GM12801 (cell line): ENCODE results near the gene APP.

Experiments used
- CTCF ChIP-seq: IDR thresholded peaks from one replicate; pipeline ENCODE4 v1.5.1; 2011; ENCODE audit warnings: control low read depth; ENCODE audit not compliant: insufficient read length; ENCODE audit errors: extremely low read depth

Gene APP

GRCh38 chr21:25965951-25966707, 204.4 kb downstream of the APP start:
- no peak for TF ChIP-seq CTCF

DNA sequence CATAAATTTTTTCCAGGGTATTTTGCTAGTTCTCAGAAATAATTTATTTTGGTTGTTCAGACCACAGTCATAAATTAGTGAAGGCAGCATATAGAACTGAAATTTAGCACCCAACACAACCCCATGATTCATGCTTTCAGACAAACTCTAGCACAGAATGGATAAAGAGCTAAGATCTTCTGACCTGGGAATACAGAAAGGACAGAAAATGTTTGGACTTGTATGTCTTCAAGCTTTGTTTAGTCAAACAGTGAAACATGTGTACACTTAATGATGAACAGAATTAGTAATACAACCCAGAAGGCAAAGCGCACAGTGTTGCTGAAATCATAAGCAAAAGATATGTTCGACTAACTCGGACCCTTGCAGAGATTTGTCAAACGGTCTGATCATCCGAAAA, 205.6 kb downstream of the APP start:
- no peak for TF ChIP-seq CTCF

DNA sequence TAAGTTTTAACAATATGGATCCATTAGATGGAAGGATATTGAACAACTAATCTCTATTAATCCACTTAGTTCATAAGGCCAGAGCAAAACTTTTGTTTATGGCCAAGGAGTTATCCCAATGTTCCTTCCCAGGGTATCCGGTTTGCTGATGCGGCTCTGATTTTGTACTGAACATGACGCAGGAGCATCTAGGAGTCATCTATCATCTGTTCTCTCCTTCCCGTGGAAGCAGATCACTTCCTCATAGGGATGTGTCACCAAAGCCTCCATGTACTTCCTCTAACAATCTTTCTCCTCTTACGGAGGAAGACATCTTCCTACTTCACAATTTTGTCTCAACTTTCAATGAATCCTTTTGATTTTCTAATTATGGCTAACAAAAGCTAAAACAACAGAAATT, 206.6 kb downstream of the APP start:
- TF ChIP-seq CTCF = no peak

- no peak for TF ChIP-seq CTCF
These were observed 207.4 kb downstream of the APP start for GRCh38 chr21:25963181-25963580.

DNA sequence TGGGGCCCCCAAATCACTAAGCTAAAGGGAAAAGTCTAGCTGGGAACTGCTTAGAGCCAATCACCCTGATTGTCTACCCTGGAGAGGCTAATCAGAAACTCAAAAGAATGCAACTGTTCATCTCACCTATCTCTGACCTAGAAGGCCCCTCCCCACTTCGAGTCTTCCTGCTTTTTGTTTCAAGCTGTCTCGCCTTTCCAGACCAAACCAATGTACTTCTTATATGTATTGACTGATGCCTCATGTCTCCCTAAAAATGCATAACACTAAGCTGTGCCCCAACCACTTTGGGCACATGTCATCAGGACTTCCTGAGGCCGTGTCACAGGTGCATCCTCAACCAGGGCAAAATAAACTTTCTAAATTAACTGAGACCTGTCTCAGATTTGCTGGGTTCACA, 209.5 kb downstream of the APP start:
- no peak for TF ChIP-seq CTCF

- no peak for TF ChIP-seq CTCF
These were observed 210.2 kb downstream of the APP start for GRCh38 chr21:25960402-25960801.

DNA sequence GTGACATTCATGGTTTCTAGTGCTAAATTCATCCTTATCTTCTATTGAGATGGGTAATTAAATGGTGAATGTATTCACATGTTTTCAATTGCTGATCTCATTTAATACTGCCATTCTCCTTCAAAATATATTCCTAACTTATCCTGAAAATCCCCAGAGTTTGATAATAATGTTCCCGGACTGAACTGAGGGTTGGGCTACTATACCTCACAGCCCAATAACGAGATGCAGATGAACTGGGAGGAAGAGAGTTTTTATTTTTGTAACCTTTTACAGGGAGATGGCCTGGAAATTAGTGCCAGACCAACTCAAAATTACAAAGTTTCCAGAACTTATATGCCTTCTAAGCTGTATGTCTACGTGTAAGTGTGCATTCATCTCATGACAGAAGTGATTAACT, 210.8 kb downstream of the APP start:
- TF ChIP-seq CTCF = no peak
